ENCODE results near the gene ADAMTSL1.

DNA sequence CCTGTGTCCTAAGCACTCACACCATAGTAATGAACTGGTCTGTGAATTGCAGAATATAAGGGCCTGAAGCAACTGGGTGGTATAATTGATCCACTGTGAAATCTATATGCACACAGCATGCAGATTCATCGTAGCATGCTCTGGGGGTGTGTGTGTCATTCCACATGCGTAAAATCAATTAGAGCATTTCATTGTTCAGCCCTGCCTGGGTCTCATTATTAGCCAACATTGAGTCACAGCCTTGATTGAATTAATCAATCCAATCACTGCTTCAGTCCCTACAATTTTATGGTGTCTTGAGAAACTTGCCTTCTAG is 248.0 kb downstream of the ADAMTSL1 start:
- TF ChIP-seq, protein P1, sequence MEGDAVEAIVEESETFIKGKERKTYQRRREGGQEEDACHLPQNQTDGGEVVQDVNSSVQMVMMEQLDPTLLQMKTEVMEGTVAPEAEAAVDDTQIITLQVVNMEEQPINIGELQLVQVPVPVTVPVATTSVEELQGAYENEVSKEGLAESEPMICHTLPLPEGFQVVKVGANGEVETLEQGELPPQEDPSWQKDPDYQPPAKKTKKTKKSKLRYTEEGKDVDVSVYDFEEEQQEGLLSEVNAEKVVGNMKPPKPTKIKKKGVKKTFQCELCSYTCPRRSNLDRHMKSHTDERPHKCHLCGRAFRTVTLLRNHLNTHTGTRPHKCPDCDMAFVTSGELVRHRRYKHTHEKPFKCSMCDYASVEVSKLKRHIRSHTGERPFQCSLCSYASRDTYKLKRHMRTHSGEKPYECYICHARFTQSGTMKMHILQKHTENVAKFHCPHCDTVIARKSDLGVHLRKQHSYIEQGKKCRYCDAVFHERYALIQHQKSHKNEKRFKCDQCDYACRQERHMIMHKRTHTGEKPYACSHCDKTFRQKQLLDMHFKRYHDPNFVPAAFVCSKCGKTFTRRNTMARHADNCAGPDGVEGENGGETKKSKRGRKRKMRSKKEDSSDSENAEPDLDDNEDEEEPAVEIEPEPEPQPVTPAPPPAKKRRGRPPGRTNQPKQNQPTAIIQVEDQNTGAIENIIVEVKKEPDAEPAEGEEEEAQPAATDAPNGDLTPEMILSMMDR (IDR thresholded peaks at IDR 0.05; ENCODE audit: low read depth, low read length): no peak
- no peak for TF ChIP-seq EZH2phosphoT487 (IDR thresholded peaks at IDR 0.05; ENCODE audit: low read depth)

All from OCI-LY3 (cell line).